Esophagus muscularis mucosa (tissue), 4 donors: ENCODE data around the gene RPS25. TPM values are rescaled to one million over a fixed set of nuclear protein-coding genes. Genes with fewer than 3 reads are reported as not detected.
"Not testable (repeated sequence)": the region's sequence is repeated elsewhere in the genome, so short reads cannot be mapped to it uniquely, and the experiment has no call there.

Experiments used
- DNase-seq: peaks from one replicate; pipeline ENCODE4 v3.0.0-alpha.2; 2017; ENCODE audit errors: extremely low spot score
- H3K27ac ChIP-seq, 4 donors: fragments of 200-600 bp; sonication (generic); replicated peaks in 1 of 4; 1 replicate in 3 of 4; 2 replicates in 1 of 4; pipeline ENCODE4 v1.5.1; 2016 to 2019; ENCODE audit warnings: mild to moderate bottlenecking in 1 of 4
- H3K27me3 ChIP-seq, 4 donors: fragments of 200-600 bp; sonication (generic); one replicate each; pipeline versions ENCODE4 v1.5.1 to v1.6.0; 2016 to 2019
- H3K36me3 ChIP-seq, 4 donors: fragments of 200-600 bp; sonication (generic); one replicate each; pipeline ENCODE4 v1.5.1; 2016 to 2019
- H3K4me1 ChIP-seq, 4 donors: fragments of 200-600 bp; sonication (generic); one replicate each; pipeline ENCODE4 v1.5.1; 2016 to 2019
- H3K4me3 ChIP-seq, 4 donors: fragments of 200-600 bp; sonication (generic); 1 replicate in 2 of 4; 2 replicates in 2 of 4; pipeline ENCODE4 v1.5.1; 2016 to 2019; ENCODE audit warnings: mild to moderate bottlenecking in 4 of 4, moderate library complexity in 1 of 4
- H3K9me3 ChIP-seq, 4 donors: fragments of 200-600 bp; sonication (generic); 1 replicate in 3 of 4; 2 replicates in 1 of 4; pipeline ENCODE4 v1.5.1; 2016 to 2019
- EP300 ChIP-seq: sonication (generic); formaldehyde crosslinking; IDR thresholded peaks from one replicate; pipeline ENCODE4 v1.6.1; 2017; ENCODE audit warnings: antibody characterized with exemption
- POLR2A ChIP-seq: fragments of 450-650 bp; IDR thresholded peaks from one replicate; pipeline ENCODE4 v1.6.1; 2017; ENCODE audit warnings: antibody characterized with exemption, moderate library complexity, mild to moderate bottlenecking, low read depth
- POLR2AphosphoS5 ChIP-seq, 2 donors: sonication (generic); formaldehyde crosslinking; IDR thresholded peaks; one replicate each; pipeline ENCODE4 v1.6.1; 2017; ENCODE audit warnings: antibody characterized with exemption in 2 of 2
- WGBS: methylation state at CpG from one replicate; pipeline ENCODE4 v1.1.5; 2018; 5-methylcytosine and 5-hydroxymethylcytosine counted together
- intact Hi-C: fragments of 100-400 bp; cut with DNase I; formaldehyde crosslinking; loops from one replicate; pipeline ENCODE4 v1.15.1; 2023
- total RNA-seq, 4 donors: library from RNA; depleted of rRNA; stranded (reverse); fragments of >200 nt; gene quantifications; one replicate each; pipeline versions ENCODE4 v1.1.0 to v1.2.1, GENCODE V29; 2016
- TF ChIP-seq, protein P1 (sequence below), 3 experiments: fragments of 200-600 bp in 2 of 3; fragments of 450-650 bp in 1 of 3; sonication (generic) in 2 of 3; IDR thresholded peaks; one replicate each; pipeline ENCODE4 v1.5.1; 2017 to 2019; ENCODE audit warnings: antibody characterized with exemption in 3 of 3, mild to moderate bottlenecking in 2 of 3, moderate library complexity in 1 of 3

RPS25 gene
- total RNA-seq, 4 donors from 2014 or later = 1,036 to 2,235 (median 1,740) TPM

DNA sequence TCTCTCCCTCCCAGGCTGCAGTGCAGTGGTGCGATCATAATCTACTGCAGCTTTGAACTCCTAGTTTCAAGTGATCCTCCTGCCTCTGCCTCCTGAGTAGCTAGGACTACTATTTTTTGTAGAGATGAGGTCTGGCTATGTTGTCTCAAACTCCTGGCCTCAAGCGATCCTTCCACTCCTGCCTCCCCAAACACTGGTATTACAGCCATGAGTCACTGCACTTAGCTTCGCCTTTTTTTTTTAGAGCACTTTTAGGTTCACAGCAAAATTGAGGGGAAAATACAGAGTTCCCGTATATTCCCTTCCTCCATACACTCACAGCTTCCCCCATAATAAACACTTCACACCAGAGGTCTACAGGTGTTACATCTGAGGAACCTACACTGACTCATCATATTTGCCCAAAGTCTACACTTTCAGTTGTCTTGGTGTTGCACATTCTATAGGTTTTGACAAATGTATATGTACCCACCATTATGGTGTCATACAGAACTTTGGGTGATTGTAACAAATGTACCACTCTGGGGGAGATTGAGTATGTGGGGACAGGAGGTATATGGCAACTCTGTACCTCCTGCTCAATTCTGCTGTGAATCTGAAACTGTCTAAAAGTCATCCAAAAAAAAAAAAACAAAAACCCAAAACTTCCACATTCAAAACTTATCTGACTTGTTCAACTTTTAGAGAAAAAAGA lies 23.8 kb upstream of the RPS25 start:
- H3K27ac ChIP-seq = no peak overlapping the region
- no peaks in the 10 kb centered on the region for H3K4me1 ChIP-seq
- no peak for DNase-seq
- H3K36me3 ChIP-seq = peaks cover 8 to 28% (median 26%) of the 10 kb centered on the region in 4 donors
- no peak overlapping the region for H3K4me3 ChIP-seq
- 90% methylated on average over 4 of the region's 4 CpGs for WGBS
- intact Hi-C loops = no loop called here
- no peaks in the 10 kb centered on the region for H3K9me3 ChIP-seq
- TF ChIP-seq POLR2A = no peak
- TF ChIP-seq EP300 = no peak
- TF ChIP-seq, protein P1, sequence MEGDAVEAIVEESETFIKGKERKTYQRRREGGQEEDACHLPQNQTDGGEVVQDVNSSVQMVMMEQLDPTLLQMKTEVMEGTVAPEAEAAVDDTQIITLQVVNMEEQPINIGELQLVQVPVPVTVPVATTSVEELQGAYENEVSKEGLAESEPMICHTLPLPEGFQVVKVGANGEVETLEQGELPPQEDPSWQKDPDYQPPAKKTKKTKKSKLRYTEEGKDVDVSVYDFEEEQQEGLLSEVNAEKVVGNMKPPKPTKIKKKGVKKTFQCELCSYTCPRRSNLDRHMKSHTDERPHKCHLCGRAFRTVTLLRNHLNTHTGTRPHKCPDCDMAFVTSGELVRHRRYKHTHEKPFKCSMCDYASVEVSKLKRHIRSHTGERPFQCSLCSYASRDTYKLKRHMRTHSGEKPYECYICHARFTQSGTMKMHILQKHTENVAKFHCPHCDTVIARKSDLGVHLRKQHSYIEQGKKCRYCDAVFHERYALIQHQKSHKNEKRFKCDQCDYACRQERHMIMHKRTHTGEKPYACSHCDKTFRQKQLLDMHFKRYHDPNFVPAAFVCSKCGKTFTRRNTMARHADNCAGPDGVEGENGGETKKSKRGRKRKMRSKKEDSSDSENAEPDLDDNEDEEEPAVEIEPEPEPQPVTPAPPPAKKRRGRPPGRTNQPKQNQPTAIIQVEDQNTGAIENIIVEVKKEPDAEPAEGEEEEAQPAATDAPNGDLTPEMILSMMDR (IDR thresholded peaks at IDR 0.05) = no peak
- TF ChIP-seq POLR2AphosphoS5 (IDR thresholded peaks at IDR 0.05) = no peak
- no peaks in the 10 kb centered on the region for H3K27me3 ChIP-seq

DNA sequence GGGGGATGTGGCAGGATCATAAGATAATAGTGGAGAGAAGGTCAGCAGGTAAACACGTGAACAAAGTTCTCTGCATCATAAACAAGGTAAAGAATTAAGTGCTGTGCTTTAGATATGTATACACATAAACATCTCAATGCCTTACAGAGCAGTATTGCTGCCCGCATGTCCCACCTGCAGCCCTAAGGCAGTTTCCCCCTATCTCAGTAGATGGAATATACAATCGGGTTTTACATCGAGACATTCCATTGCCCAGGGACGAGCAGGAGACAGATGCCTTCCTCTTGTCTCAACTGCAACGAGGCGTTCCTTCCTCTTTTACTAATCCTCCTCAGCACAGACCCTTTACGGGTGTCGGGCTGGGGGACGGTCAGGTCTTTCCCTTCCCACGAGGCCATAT lies 21.3 kb upstream of the RPS25 start:
- WGBS = 53% methylated on average over 9 of the region's 11 CpGs
- H3K4me3 ChIP-seq, H3K9me3 ChIP-seq, H3K4me1 ChIP-seq, intact Hi-C loops, DNase-seq, H3K27me3 ChIP-seq, H3K36me3 ChIP-seq, H3K27ac ChIP-seq: not testable (repeated sequence)

DNA sequence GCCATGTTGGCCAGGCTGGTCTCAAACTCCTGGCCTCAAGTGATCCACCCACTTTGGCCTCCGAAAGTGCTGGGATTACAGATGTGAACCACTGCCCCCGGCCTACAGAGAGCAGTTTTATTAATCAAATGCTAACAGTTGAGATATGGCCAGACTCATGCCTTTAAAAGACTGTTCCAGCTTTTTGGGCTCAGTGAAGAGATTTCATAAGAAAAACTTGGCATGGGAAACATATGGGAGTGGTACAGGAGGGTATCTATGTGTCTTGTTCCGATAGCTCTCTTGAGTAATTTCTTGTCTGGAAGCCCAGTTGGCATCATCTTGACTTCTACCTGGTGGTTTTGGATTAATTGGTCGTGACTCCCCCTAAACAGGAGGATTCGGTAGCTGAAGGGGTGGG lies 20.7 kb upstream of the RPS25 start:
- intact Hi-C loops = no loop called here
- no peaks in the 10 kb centered on the region for H3K36me3 ChIP-seq
- no peak for DNase-seq
- TF ChIP-seq, protein P1 (IDR thresholded peaks at IDR 0.05) = no peak
- TF ChIP-seq POLR2A = no peak
- no peak for TF ChIP-seq EP300
- no peak for TF ChIP-seq POLR2AphosphoS5 (IDR thresholded peaks at IDR 0.05)
- 84% methylated on average over 5 of the region's 5 CpGs for WGBS
- no peaks in the 10 kb centered on the region for H3K9me3 ChIP-seq
- H3K27me3 ChIP-seq = no peaks in the 10 kb centered on the region
- H3K27ac ChIP-seq = no peak overlapping the region
- no peaks in the 10 kb centered on the region for H3K4me1 ChIP-seq
- H3K4me3 ChIP-seq = no peak overlapping the region

DNA sequence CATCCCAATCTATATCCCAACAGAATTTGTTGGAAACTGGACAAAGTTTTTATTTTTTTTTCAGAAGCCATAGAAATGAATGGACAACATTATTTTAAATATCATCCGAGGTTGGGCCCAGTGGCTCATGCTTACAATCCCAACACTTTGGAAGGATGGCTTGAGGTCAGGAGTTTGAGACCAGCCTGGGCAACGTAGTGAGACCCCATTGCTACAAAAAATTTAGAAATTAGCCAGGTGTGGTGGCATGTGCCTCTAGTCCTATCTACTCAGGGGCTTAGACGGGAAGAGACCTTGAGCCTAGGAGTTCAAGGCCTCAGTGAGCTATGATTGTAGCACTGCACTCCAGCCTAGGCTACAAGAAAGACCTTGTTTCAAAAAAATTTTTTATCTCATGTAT lies 16.7 kb upstream of the RPS25 start:
- no peak for TF ChIP-seq POLR2AphosphoS5 (IDR thresholded peaks at IDR 0.05)
- TF ChIP-seq, protein P1 (IDR thresholded peaks at IDR 0.05) = no peak
- TF ChIP-seq POLR2A = no peak
- TF ChIP-seq EP300 = no peak
- Histone ChIP-seq H3K36me3 (no peaks in the 10 kb centered on the region), H3K4me1 (peaks cover 7 to 12% (median 10%) of the 10 kb centered on the region in 4 donors), H3K4me3 (no peak overlapping the region), H3K9me3 (no peaks in the 10 kb centered on the region), H3K27me3 (no peaks in the 10 kb centered on the region), H3K27ac (no peak overlapping the region)
- no peak for DNase-seq
- 88% methylated on average over 3 of the region's 3 CpGs for WGBS
- intact Hi-C loops = no loop called here

DNA sequence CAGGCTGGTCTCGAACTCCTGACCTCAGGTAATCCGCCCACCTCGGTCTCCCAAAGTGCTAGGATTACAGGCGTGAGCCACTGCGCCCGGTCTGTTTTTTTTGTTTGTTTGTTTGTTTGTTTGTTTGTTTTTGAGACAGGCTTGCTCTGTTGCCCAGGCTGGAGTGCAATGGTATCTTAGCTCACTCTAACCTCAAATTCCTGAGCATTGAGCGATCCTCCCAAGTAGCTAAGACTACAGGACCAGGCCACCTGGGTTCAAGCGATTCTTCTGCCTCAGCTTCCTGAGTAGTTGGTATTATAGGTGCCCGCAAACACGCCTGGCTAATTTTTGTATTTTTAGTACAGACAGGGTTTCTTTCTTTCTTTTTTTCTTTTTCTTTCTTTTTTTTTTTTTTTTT lies 15.3 kb upstream of the RPS25 start:
- H3K36me3 ChIP-seq, H3K27me3 ChIP-seq, H3K9me3 ChIP-seq, H3K4me3 ChIP-seq, intact Hi-C loops, H3K27ac ChIP-seq, DNase-seq: not testable (repeated sequence)
- peaks cover 9 to 25% (median 19%) of the 10 kb centered on the region in 4 donors for H3K4me1 ChIP-seq
- WGBS = 86% methylated on average over 10 of the region's 10 CpGs

DNA sequence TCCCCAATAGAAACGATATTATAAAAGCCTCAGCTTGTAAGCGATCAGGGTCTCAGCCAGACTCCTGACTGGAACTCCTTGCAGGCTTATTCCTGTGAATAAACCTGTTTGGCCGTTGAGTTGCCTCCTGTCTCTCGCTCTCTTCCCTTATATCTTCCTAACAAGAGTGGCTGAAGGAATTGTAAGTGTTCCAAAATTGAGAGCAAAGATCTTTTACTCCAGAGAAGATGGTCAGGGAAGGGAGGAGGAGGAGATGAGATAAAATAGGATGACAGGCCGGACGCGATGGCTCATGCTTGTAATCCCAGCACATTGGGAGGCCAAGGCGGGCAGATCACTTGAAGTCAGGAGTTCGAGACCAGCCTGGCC lies 13.8 kb upstream of the RPS25 start:
- intact Hi-C loops = no loop called here
- no peaks in the 10 kb centered on the region for H3K27me3 ChIP-seq
- no peak for DNase-seq
- TF ChIP-seq, protein P1 (IDR thresholded peaks at IDR 0.05) = no peak
- TF ChIP-seq POLR2A = no peak
- no peak for TF ChIP-seq EP300
- TF ChIP-seq POLR2AphosphoS5 (IDR thresholded peaks at IDR 0.05) = no peak
- 87% methylated on average over 9 of the region's 9 CpGs for WGBS
- H3K27ac ChIP-seq = no peak overlapping the region
- peaks cover 0 to 17% (median 11%) of the 10 kb centered on the region in 4 donors for H3K36me3 ChIP-seq
- peaks cover 9 to 30% (median 19%) of the 10 kb centered on the region in 4 donors for H3K4me1 ChIP-seq
- H3K4me3 ChIP-seq = no peak overlapping the region
- H3K9me3 ChIP-seq = no peaks in the 10 kb centered on the region
